HL-60/S4 treated with retinoic acid at 250 ng/mL for 4 days and 3 days (cell line): ENCODE data around the gene ZNF804B.

ENCODE experiments used
- in situ Hi-C: fragments of 300-500 bp; cut with MboI; formaldehyde crosslinking; loops from 2 replicates; pipeline ENCODE4 v1.7.0; 2022; ENCODE audit warnings: low sequenced_read_pairs

The ZNF804B gene

DNA sequence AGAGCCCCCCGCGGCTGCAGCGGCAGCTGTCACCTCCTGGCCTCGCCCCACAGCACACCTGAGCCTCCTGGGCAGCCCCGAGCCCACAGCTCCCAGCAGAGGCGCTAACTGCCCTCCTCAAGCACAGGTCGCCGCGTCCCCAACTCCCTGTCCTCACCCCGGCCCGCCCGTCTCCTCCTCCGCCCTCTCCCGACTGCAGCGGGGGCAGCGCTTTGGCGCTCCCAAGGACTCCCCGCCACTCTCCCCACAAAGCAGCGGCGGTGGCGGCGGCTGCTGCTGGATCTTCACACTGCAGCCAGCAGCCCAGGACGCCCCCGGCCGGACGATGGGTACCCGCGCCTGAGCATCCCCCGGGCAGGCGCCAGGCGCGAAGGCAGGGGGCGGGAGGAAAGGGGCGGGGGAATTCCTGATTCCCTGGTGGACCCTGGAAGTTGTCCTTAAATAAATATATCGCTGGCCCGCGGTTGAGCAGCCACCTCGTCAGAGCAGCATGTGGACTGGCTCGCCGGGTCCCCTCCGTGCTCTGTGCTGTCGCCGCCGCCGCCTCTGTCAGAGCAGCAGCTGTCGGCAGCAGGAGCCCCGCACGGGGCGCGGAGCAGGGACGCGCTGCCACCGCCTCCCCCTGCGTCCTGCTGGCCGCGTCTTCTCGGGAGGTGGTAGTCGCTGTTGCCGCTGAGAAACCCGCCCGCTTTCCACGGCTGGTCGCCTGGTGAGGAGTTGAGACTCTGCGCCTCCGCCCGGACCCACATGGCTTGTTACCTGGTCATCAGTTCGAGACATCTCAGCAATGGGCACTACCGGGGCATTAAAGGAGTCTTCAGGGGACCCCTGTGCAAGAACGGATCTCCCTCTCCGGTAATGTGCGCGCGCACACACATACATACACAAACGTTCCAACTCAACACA is at the start of gene ZNF804B:
ZNF804B (plus strand) TSS at position 471 of the 906 bp plus-strand sequence; CDS start at position 748, 277 bp downstream.
- in situ Hi-C loops: no loop called here

DNA sequence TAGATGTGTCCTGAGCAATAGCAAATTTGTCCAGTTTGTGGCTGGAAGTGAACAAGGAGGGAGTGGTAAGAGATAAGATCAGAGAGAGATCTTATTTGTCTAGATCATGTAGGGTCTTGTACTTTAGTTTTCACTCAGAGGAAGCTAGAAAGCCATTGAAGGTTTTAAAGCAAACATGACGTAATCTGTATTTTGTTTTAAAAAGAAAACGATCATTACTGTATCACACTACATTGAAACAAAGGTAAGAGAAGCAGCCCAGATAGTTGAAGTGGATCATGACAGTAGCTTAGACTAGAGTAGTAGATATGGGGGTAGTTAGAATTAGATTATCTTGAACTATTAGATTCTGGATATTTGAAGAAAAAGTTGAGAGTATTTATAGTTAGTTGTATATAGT is 23.6 kb upstream of the ZNF804B start:
- in situ Hi-C loops: no loop called here

DNA sequence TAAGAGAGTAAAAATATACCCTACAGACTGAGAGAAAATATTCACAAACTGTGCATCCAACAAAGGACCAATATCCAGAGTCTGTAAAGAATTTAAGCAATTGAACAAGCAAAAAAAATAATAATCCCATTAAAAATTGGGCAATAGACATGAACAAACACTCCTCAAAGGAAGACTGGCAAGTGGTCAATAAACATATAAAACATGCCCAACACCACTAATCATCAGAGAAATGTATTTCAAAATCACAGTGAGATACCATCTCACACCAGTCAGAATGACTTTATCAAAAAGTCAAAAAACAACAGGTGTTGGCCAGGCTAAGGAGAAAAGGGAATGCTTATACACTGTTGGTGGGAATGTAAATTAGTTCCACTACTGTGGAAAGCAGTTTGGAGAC is 21.9 kb upstream of the ZNF804B start:
- in situ Hi-C loops: no loop called here

GRCh38 chr7:88746126-88746525 is 13.4 kb upstream of the ZNF804B start:
- in situ Hi-C loops: no loop called here

DNA sequence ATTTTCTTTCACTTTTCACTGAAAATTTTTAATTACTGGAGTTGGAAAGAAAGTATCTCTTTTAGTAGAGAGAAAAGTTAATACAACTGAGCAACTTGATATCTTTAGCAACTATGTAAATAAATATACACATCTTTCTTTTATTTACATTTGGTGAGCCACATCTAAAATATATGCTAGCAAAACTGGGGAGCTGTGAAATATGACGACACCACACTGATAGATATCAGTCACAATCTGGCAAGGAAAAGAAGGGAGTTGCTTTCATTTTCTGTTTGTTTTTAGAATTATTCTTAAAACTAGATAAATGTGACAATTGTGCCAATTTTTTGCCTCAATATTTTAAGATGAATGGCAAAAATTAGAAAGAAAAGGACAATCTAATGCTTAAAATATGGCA is 2.7 kb upstream of the ZNF804B start:
- in situ Hi-C loops: no loop called here

- in situ Hi-C loops: no loop called here
These were observed 2.1 kb upstream of the ZNF804B start for GRCh38 chr7:88757371-88757770.

DNA sequence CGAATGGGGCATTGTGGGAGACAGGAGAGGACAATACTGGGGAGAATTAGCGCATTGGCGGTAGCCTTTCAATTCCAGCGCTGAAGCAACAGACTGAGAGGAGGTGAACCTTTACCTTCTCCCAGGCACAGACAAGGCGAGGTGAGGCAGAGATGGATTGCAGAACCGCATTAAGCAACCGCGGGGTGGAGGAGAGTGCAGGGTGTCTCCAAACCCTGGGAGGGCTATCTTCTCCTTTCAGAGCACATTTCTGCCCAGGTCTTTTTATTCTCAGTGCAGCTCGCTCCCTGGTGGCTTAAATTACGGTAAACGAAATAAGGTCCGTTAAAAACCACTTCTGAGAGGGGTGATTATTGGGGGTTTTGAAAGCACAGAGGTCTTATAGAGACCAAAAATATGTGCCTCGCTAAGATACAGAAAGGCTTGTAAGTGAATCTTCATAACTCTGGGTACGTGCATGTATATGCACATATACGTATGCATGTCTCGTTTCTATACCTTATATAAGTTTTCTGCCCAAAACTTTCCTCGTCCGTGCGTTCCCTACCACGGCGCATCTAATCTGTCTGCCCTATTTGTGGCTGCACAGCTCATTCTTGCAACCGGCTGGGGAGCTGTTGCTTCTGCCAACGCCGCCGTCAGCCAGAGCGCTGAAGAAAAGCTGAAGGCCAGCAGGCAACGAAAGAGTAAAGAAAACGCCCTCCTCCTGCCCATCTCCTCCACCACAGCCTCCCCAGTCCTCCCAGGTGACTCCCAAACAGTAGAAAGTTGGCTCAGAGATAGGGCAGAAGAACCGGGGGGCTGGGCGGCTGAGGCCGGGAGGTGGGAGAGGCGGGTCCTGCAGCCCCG is 895 bp upstream of the ZNF804B start:
- in situ Hi-C loops: no loop called here

DNA sequence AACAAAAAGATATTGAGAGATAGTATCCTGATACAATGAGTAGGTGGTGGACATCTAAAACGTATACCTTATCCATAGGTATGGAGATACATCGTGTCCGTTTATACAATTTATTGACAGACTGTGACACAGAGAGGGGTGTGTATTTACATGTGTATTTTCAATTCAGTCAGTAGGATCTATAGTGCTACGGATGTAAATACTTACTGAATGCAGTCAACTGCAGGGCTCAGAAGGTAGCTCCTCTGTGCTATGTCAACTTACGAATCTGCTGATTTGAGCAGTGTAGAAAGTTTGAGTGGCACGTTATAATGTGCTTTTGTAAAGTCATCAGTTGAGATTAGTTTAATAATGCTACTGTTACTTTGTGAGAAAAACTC is 626 bp downstream of the ZNF804B start:
- in situ Hi-C loops: no loop called here

GRCh38 chr7:88761779-88762178 is 2.3 kb downstream of the ZNF804B start:
- in situ Hi-C loops: no loop called here

DNA sequence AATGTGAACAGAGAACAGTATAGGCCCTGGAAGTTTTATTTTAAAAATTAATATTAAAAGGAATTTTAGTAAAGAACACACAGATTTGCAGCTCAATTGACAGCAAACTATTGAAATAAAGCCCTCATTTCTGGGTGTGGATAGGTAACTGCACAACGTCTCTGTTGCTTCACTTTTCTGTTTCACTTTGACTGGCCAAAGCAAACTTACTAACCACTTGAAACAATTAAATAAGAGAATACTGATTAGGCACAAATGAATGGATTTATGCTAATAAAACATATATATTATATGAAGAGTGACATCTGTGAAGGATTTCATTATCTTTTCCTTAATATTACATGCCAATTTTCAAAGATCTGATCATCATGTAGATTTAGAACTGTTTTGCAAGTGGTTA is 11.9 kb downstream of the ZNF804B start:
- in situ Hi-C loops: no loop called here

GRCh38 chr7:88772776-88773175 is 13.3 kb downstream of the ZNF804B start:
- in situ Hi-C loops: no loop called here

DNA sequence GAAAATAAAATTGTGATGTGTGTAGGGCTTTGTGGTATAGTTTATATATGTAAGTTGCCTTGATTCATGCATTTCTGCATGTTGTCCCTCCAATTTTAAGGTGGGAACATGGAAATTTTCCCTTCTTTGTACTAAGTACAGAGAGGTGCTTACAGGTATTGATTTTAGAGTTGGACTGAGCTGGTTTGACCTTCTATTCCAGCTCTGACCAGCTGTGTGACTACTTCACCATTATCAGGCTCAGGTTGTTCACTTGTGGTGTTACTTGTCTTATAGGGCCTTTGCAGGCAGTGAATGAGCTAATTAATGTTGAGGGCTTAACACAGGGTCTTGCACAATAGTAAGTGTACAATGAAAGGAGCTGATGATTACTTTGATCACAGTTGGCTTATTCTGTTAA is 16.3 kb downstream of the ZNF804B start:
- in situ Hi-C loops: no loop called here

- in situ Hi-C loops: no loop called here
These were observed 28.3 kb downstream of the ZNF804B start for GRCh38 chr7:88787777-88788176.

DNA sequence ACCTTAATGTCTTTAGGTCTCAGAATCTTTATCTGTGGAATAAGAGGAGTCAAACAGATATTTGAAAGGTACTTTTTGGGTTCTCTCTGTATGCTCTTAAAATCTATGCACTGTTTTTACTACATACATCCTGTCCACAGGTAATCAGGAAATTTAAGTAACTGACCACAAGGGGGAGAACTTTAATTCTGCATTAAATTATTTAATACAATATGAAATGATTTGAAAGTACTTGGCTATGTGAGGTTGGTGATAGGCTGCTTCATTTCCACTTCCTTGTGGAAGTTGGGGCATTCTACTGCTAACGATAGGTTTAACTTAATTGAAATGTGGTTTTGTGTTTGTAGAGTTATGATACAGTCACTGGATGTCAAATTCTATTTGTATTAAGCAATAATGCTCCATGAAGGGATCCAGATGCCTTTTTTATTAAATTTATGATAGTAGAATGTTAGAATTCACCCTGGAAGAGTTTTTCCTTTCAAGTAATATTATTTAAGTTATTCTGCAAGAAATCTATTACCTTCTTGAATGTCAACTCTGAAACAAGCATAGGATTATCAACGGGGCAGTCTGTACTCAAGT is 30.1 kb downstream of the ZNF804B start:
- in situ Hi-C loops: no loop called here

DNA sequence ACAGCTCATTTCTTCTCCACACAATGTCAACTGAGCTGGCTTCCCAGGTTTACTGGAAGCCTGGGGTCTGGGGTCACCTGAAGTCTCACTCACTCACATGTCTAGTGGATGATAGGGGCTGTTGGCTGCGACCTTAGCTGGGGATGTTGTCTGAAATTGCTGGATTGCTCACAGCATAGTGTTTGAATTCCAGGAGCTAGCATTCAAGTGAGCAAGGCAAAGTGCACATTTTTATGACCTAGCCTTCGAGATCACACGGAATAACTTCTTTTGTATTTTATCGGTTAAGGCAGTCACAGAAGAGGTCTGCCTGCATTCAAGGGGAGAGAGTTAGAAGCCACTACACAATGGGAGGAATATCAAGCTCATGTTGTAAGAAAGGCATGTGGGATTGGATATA is 32.4 kb downstream of the ZNF804B start:
- in situ Hi-C loops: no loop called here

- in situ Hi-C loops: no loop called here
These were observed 32.9 kb downstream of the ZNF804B start for GRCh38 chr7:88792361-88792760.

DNA sequence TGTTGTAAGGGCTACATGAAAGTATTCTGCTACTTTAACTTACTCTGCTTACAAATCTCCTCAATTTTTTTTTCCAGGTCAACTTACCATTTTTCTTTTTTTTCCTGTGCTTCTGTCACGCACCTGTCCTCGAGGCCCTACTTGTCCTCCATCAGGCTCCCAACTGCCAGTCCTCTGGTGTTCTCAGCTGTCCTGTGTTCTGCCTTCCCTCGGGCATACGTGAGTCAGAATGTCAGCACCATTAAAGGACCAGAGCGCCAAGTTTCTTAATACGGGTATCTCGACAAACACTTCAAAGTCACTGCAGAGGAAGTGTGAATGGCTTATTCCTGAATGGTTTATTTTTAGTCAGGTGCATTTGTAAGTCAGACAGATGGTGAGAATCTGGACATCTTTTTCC is 36.1 kb downstream of the ZNF804B start, which contains the start of gene TEX47:
TEX47 (minus strand) TSS at position 185 of the 400 bp plus-strand sequence. CDS start 795 bp downstream, outside the sequence.
- in situ Hi-C loops: no loop called here

DNA sequence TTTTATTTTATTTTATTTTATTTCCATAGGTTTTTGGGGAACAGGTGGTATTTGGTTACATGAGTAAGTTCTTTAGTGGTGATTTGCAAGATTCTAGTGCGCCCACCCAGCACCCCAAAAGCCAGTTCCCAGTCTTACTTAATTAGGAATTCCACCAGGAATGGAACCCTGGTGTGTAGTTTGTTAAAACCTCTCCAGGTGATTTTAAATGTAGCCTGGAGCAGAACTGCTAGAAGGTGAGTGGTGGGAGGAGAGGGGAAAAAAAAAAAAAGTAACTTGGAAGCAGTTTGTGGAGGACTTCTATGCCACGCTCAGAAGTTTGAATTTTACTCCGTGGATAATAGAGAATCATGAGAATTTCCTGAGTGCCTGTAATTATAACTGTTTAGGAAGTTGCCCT is 41.5 kb downstream of the ZNF804B start:
- in situ Hi-C loops: no loop called here

DNA sequence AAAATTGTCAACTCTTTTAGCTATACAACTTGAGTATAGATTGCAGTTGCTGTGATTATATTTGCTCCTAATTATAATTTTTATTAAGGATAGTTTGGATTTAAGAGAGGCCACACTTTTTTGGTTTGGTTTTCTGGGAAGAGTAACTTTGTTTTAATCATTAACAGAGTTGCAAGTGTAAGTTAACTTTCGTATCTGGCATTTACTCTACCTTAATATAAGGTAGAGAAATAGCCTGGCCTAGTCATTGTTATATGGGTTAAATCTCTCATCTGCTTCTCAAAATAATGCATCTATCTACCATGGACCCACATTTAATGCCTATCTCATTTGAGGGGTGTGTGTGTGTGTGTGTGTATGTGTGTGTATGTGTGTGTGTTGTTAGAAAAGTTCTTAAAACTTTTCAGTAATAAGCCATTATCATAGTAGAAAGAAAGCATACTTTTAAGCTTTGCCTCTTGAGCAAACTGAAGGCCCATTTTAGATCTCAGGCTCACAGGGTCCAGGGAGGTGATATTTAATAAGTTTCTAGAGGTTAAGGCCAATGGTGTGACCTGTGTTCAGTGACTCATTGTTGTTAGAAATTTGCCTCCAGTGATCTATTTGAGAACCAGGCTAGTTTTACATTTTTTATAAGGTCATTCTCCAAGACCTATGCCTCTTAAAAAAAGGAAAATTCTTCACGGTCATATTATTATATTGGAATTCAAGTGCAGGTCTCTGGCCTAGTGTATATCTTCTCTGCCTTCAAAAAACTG is 47.0 kb downstream of the ZNF804B start:
- in situ Hi-C loops: no loop called here

GRCh38 chr7:88818552-88818951 is 59.1 kb downstream of the ZNF804B start:
- in situ Hi-C loops: no loop called here

- in situ Hi-C loops: no loop called here
These were observed 66.7 kb downstream of the ZNF804B start for GRCh38 chr7:88826222-88826621.
